GF-D8 (cell line): Measurements from ENCODE around the gene SPX.

ENCODE experiments used
- DNase-seq: peaks from one replicate; lab custom pipeline; 2025; lab: John Stamatoyannopoulos, UW

Gene SPX

GRCh38 chr12:21538061-21538653 is 12.1 kb downstream of the SPX start:
- no peak for DNase-seq

GRCh38 chr12:21539797-21540196 is 13.7 kb downstream of the SPX start:
- no peak for DNase-seq

GRCh38 chr12:21541773-21542172 is 15.7 kb downstream of the SPX start:
- no peak for DNase-seq

GRCh38 chr12:21542403-21542802 is 16.3 kb downstream of the SPX start:
- no peak for DNase-seq

- DNase-seq: no peak
These were observed 17.1 kb downstream of the SPX start for GRCh38 chr12:21543151-21543550.

- DNase-seq: no peak
These were observed 19.5 kb downstream of the SPX start for GRCh38 chr12:21545557-21545956.

- no peak for DNase-seq
These were observed 20.6 kb downstream of the SPX start for GRCh38 chr12:21546716-21547115.

GRCh38 chr12:21547437-21547836 is 21.3 kb downstream of the SPX start:
- no peak for DNase-seq

- DNase-seq: no peak
These were observed 25.9 kb downstream of the SPX start for GRCh38 chr12:21551841-21552465.

- DNase-seq: no peak
These were observed 26.7 kb downstream of the SPX start for GRCh38 chr12:21552635-21553328.

GRCh38 chr12:21553329-21553675 is 27.2 kb downstream of the SPX start:
- no peak for DNase-seq

- no peak for DNase-seq
These were observed 32.1 kb downstream of the SPX start for GRCh38 chr12:21558100-21558679.

GRCh38 chr12:21559855-21560569 is 33.9 kb downstream of the SPX start:
- DNase-seq: no peak

GRCh38 chr12:21561158-21561557 is 35.1 kb downstream of the SPX start:
- no peak for DNase-seq

GRCh38 chr12:21562859-21563258 is 36.8 kb downstream of the SPX start:
- DNase-seq: no peak

GRCh38 chr12:21566223-21566906 is 40.3 kb downstream of the SPX start:
- DNase-seq: no peak

GRCh38 chr12:21566907-21567394 is 40.9 kb downstream of the SPX start:
- no peak for DNase-seq

- DNase-seq: no peak
These were observed 42.0 kb downstream of the SPX start for GRCh38 chr12:21568115-21568514.

- DNase-seq: no peak
These were observed 45.0 kb downstream of the SPX start for GRCh38 chr12:21571046-21571445.

GRCh38 chr12:21573733-21574358 is 47.8 kb downstream of the SPX start:
- no peak for DNase-seq

GRCh38 chr12:21576431-21576830 is 50.3 kb downstream of the SPX start:
- DNase-seq: no peak
